ENCODE data around the gene ZNF524.
"Not testable (repeated sequence)": the region's sequence is repeated elsewhere in the genome, so short reads cannot be mapped to it uniquely, and the experiment has no call there.

ZNF524 gene

GRCh38 chr19:55599842-55600661 is at the start of gene ZNF524:
Gene ZNF524 (plus strand): TSS chr19:55600288. CDS start chr19:55602113, 1,825 bp downstream.
- peak; percentile 95 for DNase-seq (ENCODE audit: low spot score)

GRCh38 chr19:55550321-55550650 is 49.8 kb upstream of the ZNF524 start:
- no peak for DNase-seq (ENCODE audit: low spot score)

- DNase-seq (ENCODE audit: low spot score): no peak
Measured at GRCh38 chr19:55552206-55552605, 47.9 kb upstream of the ZNF524 start.

- DNase-seq (ENCODE audit: low spot score): no peak
Measured at GRCh38 chr19:55552620-55553019, 47.5 kb upstream of the ZNF524 start.

- DNase-seq (ENCODE audit: low spot score): no peak
Measured at GRCh38 chr19:55553217-55554182, 46.6 kb upstream of the ZNF524 start.

- DNase-seq (ENCODE audit: low spot score): no peak
Measured at GRCh38 chr19:55554302-55554701, 45.8 kb upstream of the ZNF524 start.

- no peak for DNase-seq (ENCODE audit: low spot score)
Measured at GRCh38 chr19:55554741-55555152, 45.3 kb upstream of the ZNF524 start.

GRCh38 chr19:55559684-55560083 is 40.4 kb upstream of the ZNF524 start:
- no peak for DNase-seq (ENCODE audit: low spot score)

GRCh38 chr19:55563261-55563690 is 36.8 kb upstream of the ZNF524 start:
- no peak for DNase-seq (ENCODE audit: low spot score)

- no peak for DNase-seq (ENCODE audit: low spot score)
Measured at GRCh38 chr19:55566823-55567222, 33.3 kb upstream of the ZNF524 start.

- DNase-seq (ENCODE audit: low spot score): no peak
Measured at GRCh38 chr19:55567708-55568328, 32.3 kb upstream of the ZNF524 start.

- DNase-seq (ENCODE audit: low spot score): not testable (repeated sequence)
Measured at GRCh38 chr19:55569477-55569876, 30.6 kb upstream of the ZNF524 start.

- not testable (repeated sequence) for DNase-seq (ENCODE audit: low spot score)
Measured at GRCh38 chr19:55573929-55574328, 26.2 kb upstream of the ZNF524 start.

- no peak for DNase-seq (ENCODE audit: low spot score)
Measured at GRCh38 chr19:55576746-55577145, 23.3 kb upstream of the ZNF524 start.

- no peak for DNase-seq (ENCODE audit: low spot score)
Measured at GRCh38 chr19:55578031-55578760, 21.9 kb upstream of the ZNF524 start.

GRCh38 chr19:55578761-55579747 is 21.0 kb upstream of the ZNF524 start:
- DNase-seq (ENCODE audit: low spot score): no peak

GRCh38 chr19:55579766-55580621 is 20.1 kb upstream of the ZNF524 start:
- DNase-seq (ENCODE audit: low spot score): no peak

GRCh38 chr19:55580628-55581144 is 19.4 kb upstream of the ZNF524 start, which contains the start of gene ZNF579:
Gene ZNF579 (minus strand): TSS chr19:55580848. CDS start chr19:55579639, 1,209 bp downstream.
- DNase-seq (ENCODE audit: low spot score): peak; percentile 91
